ENCODE measurements around the gene ARHGEF1. TPM values are rescaled to one million over a fixed set of nuclear protein-coding genes. Genes with fewer than 3 reads are reported as not detected.
A peak's percentile ranks its signal among the peaks of the same experiment; 100 is the strongest.
"Not testable (repeated sequence)": the region's sequence is repeated elsewhere in the genome, so short reads cannot be mapped to it uniquely, and the experiment has no call there.

ARHGEF1 gene
- total RNA-seq, 1 donor from 2014 or later, result 10.9 TPM

GRCh38 chr19:41912899-41913537, 30.0 kb downstream of the ARHGEF1 start:
- no peak overlapping the region for H2AFZ ChIP-seq (replicated peaks)
- H3K9me3 ChIP-seq (ENCODE audit: low read depth), result no peaks in the 10 kb centered on the region
- H3K4me3 ChIP-seq, result peak overlapping the region; percentile 29
- H3K36me3 Mint-ChIP-seq, result no peaks in the 10 kb centered on the region
- no peak overlapping the region for H3K9ac ChIP-seq
- peak; percentile 51 for DNase-seq (ENCODE audit: low spot score)
- TF ChIP-seq EZH2phosphoT487 (IDR thresholded peaks at IDR 0.05), result peak; percentile 94
- TF ChIP-seq EZH2 (IDR thresholded peaks at IDR 0.05), result peak; percentile 87
- no peak for TF ChIP-seq CTCF (IDR thresholded peaks at IDR 0.05)
- H3K4me2 ChIP-seq, result peak overlapping the region; percentile 73
- no peaks in the 10 kb centered on the region for H3K36me3 ChIP-seq
- no peak overlapping the region for H3K27ac Mint-ChIP-seq
- H3F3A ChIP-seq (ENCODE audit: low read depth), result no peaks in the 10 kb centered on the region
- H3K9me3 Mint-ChIP-seq, result no peaks in the 10 kb centered on the region
- no peak overlapping the region for H3K4me3 Mint-ChIP-seq
- peaks cover 26% of the 10 kb centered on the region for H4K20me1 ChIP-seq (ENCODE audit: low read depth)
- peaks cover 4% of the 10 kb centered on the region for H3K4me1 Mint-ChIP-seq
- peaks cover 34% of the 10 kb centered on the region for H3K27me3 Mint-ChIP-seq (ENCODE audit: insufficient read depth, low read depth)
- peaks cover 94% of the 10 kb centered on the region for H3K27me3 ChIP-seq
- no peak overlapping the region for H3K27ac ChIP-seq
- no peaks in the 10 kb centered on the region for H3K79me2 ChIP-seq (ENCODE audit: low read depth)
- peaks cover 8% of the 10 kb centered on the region for H3K4me1 ChIP-seq

GRCh38 chr19:41913538-41914423, 30.8 kb downstream of the ARHGEF1 start:
- no peak overlapping the region for H3K27ac Mint-ChIP-seq
- Histone ChIP-seq H3K4me1 (peaks cover 8% of the 10 kb centered on the region), H2AFZ (replicated peaks) (no peak overlapping the region), H3K27me3 (peaks cover 100% of the 10 kb centered on the region), H3K9ac (no peak overlapping the region), H3K27ac (no peak overlapping the region), H3K9me3 (ENCODE audit: low read depth) (no peaks in the 10 kb centered on the region), H3K4me2 (peak overlapping the region; percentile 73), H4K20me1 (ENCODE audit: low read depth) (peaks cover 26% of the 10 kb centered on the region), H3K36me3 (no peaks in the 10 kb centered on the region), H3F3A (ENCODE audit: low read depth) (no peaks in the 10 kb centered on the region), H3K4me3 (peak overlapping the region; percentile 29), H3K79me2 (ENCODE audit: low read depth) (no peaks in the 10 kb centered on the region)
- H3K4me1 Mint-ChIP-seq, result peaks cover 4% of the 10 kb centered on the region
- TF ChIP-seq CTCF (IDR thresholded peaks at IDR 0.05) (no peak), EZH2phosphoT487 (IDR thresholded peaks at IDR 0.05) (peak; percentile 88), EZH2 (IDR thresholded peaks at IDR 0.05) (peak; percentile 73)
- no peaks in the 10 kb centered on the region for H3K9me3 Mint-ChIP-seq
- H3K27me3 Mint-ChIP-seq (ENCODE audit: insufficient read depth, low read depth), result peaks cover 34% of the 10 kb centered on the region
- H3K4me3 Mint-ChIP-seq, result no peak overlapping the region
- no peaks in the 10 kb centered on the region for H3K36me3 Mint-ChIP-seq
- no peak for DNase-seq (ENCODE audit: low spot score)

GRCh38 chr19:41914424-41914834, 31.4 kb downstream of the ARHGEF1 start:
- DNase-seq (ENCODE audit: low spot score); H3K4me2 ChIP-seq; H3K4me1 Mint-ChIP-seq; H3K9ac ChIP-seq; H3F3A ChIP-seq (ENCODE audit: low read depth); H3K4me3 Mint-ChIP-seq; H3K9me3 ChIP-seq (ENCODE audit: low read depth); H3K4me3 ChIP-seq; H3K4me1 ChIP-seq; H3K36me3 ChIP-seq; H3K36me3 Mint-ChIP-seq; H3K27ac ChIP-seq; H2AFZ ChIP-seq (replicated peaks); H3K79me2 ChIP-seq (ENCODE audit: low read depth); H3K27ac Mint-ChIP-seq; H3K9me3 Mint-ChIP-seq: not testable (repeated sequence)
- H3K27me3 ChIP-seq, result peaks cover 100% of the 10 kb centered on the region
- H3K27me3 Mint-ChIP-seq (ENCODE audit: insufficient read depth, low read depth), result peaks cover 34% of the 10 kb centered on the region
- H4K20me1 ChIP-seq (ENCODE audit: low read depth), result peaks cover 26% of the 10 kb centered on the region

Measured in neural progenitor cell (in vitro differentiated cells).